Testis (tissue), 5 donors: ENCODE results near the gene EFCAB8. TPM values are rescaled to one million over a fixed set of nuclear protein-coding genes. Genes with fewer than 3 reads are reported as not detected.
A peak's percentile ranks its signal among the peaks of the same experiment; 100 is the strongest.

Experiments used
- DNase-seq: peaks from one replicate; pipeline ENCODE4 v3.0.0-alpha.2; 2019
- H3K27ac ChIP-seq, 2 donors: fragments of 200-600 bp; sonication (generic); one replicate each; pipeline ENCODE4 v1.5.1; 2019
- H3K27me3 ChIP-seq: fragments of 200-600 bp; sonication (generic); one replicate; pipeline ENCODE4 v1.5.1; 2019
- H3K36me3 ChIP-seq: fragments of 200-600 bp; sonication (generic); one replicate; pipeline ENCODE4 v1.5.1; 2017; ENCODE audit warnings: low read depth; ENCODE audit errors: missing control alignments
- H3K4me1 ChIP-seq: fragments of 200-600 bp; sonication (generic); one replicate; pipeline ENCODE4 v1.5.1; 2019
- H3K4me3 ChIP-seq, 2 donors: fragments of 200-600 bp; sonication (generic); one replicate each; pipeline ENCODE4 v1.5.1; 2017 to 2019
- H3K9me3 ChIP-seq: fragments of 200-600 bp; sonication (generic); one replicate; pipeline ENCODE4 v1.5.1; 2017
- CTCF ChIP-seq, 3 experiments: fragments of 450-650 bp in 2 of 3; fragments of 200-600 bp in 1 of 3; sonication (generic) in 1 of 3; IDR thresholded peaks; one replicate each; pipeline ENCODE4 v1.5.1; 2016 to 2019; ENCODE audit warnings: antibody characterized with exemption in 3 of 3, mild to moderate bottlenecking in 2 of 3, moderate library complexity in 1 of 3
- POLR2A ChIP-seq: fragments of 450-650 bp; IDR thresholded peaks from one replicate; pipeline ENCODE4 v1.6.1; 2017; ENCODE audit warnings: antibody characterized with exemption, mild to moderate bottlenecking, moderate library complexity
- WGBS, 2 donors: methylation state at CpG; one replicate each; pipeline ENCODE4 v1.1.5; 2018; 5-methylcytosine and 5-hydroxymethylcytosine counted together
- intact Hi-C: fragments of 100-400 bp; cut with DNase I; formaldehyde crosslinking; loops from one replicate; pipeline ENCODE4 v1.15.1; 2023; ENCODE audit warnings: low total_unique reads
- long read RNA-seq, 2 donors: transcript quantifications; one replicate each; lab custom pipeline, GENCODE V29; 2026
- polyA plus RNA-seq: library from polyadenylated mRNA; stranded (reverse); fragments of 350-450 nt; fragmentation: Illumina TruSeq; extraction: RNeasy Lipid Tissue Mini Kit (QIAGEN cat#74804); gene quantifications from one replicate; pipeline ENCODE4 v1.2.3, GENCODE V29; 2014; ENCODE audit warnings: low read depth, low replicate concordance; ENCODE audit not compliant: insufficient read depth
- total RNA-seq, 2 donors: library from RNA; depleted of rRNA; stranded (reverse); fragments of >200 nt; gene quantifications; one replicate each; pipeline ENCODE4 v1.2.3, GENCODE V29; 2016

EFCAB8 gene
- total RNA-seq (1 to 10 TPM; 4.9 to 9.5 TPM), polyA plus RNA-seq (6.3 TPM)
- long read RNA-seq, donor 1 = 0 reads
- long read RNA-seq, donor 2 = 0 reads

- Histone ChIP-seq H3K9me3 (no peaks in the 10 kb centered on the region), H3K27me3 (no peaks in the 10 kb centered on the region), H3K27ac (no peak within 1 kb of the TSS), H3K4me3 (no peak within 1 kb of the TSS), H3K4me1 (peaks cover 14% of the 10 kb centered on the region), H3K36me3 (no peaks in the 10 kb centered on the region)
- DNase-seq = no peak
- intact Hi-C loops = no loop called here
- TF ChIP-seq POLR2A = no peak
- WGBS, 2 donors = 70 to 76% methylated on average over 8 of the region's 8 CpGs
Measured at GRCh38 chr20:32858701-32859372, at the start of gene EFCAB8. Gene EFCAB8 (plus strand): TSS chr20:32858923. CDS start chr20:32863793, 4,870 bp downstream.

- TF ChIP-seq CTCF (IDR thresholded peaks at IDR 0.05) (no peak), POLR2A (no peak)
- Histone ChIP-seq H3K4me3 (no peak overlapping the region), H3K9me3 (no peaks in the 10 kb centered on the region), H3K36me3 (no peaks in the 10 kb centered on the region), H3K4me1 (peaks cover 24% of the 10 kb centered on the region), H3K27ac (no peak overlapping the region), H3K27me3 (no peaks in the 10 kb centered on the region)
- DNase-seq = no peak
- WGBS, 2 donors = 88 to 93% methylated on average over 4 of the region's 4 CpGs
- intact Hi-C loops = no loop called here
Measured at GRCh38 chr20:32809907-32810306, 48.8 kb upstream of the EFCAB8 start.

GRCh38 chr20:32810941-32811340, 47.8 kb upstream of the EFCAB8 start:
- Histone ChIP-seq H3K27ac (no peak overlapping the region), H3K27me3 (no peaks in the 10 kb centered on the region), H3K4me1 (peaks cover 14% of the 10 kb centered on the region), H3K4me3 (no peak overlapping the region), H3K36me3 (no peaks in the 10 kb centered on the region), H3K9me3 (no peaks in the 10 kb centered on the region)
- 93 to 94% methylated on average over 5 of the region's 5 CpGs for WGBS, 2 donors
- intact Hi-C loops = no loop called here
- TF ChIP-seq CTCF (IDR thresholded peaks at IDR 0.05) (no peak), POLR2A (no peak)
- no peak for DNase-seq

GRCh38 chr20:32811886-32812285, 46.8 kb upstream of the EFCAB8 start:
- Histone ChIP-seq H3K4me3 (no peak overlapping the region), H3K4me1 (peaks cover 6% of the 10 kb centered on the region), H3K9me3 (no peaks in the 10 kb centered on the region), H3K27ac (no peak overlapping the region), H3K27me3 (no peaks in the 10 kb centered on the region), H3K36me3 (no peaks in the 10 kb centered on the region)
- intact Hi-C loops = no loop called here
- TF ChIP-seq POLR2A (no peak), CTCF (IDR thresholded peaks at IDR 0.05) (no peak)
- WGBS, 2 donors = 86 to 95% methylated on average over 6 of the region's 6 CpGs
- DNase-seq = no peak

- WGBS, 2 donors = 1 to 4% methylated on average over 6 to 35 of the region's 58 CpGs
- intact Hi-C loops = no loop called here
- H3K36me3 ChIP-seq = no peaks in the 10 kb centered on the region
- TF ChIP-seq POLR2A (no peak), CTCF (IDR thresholded peaks at IDR 0.05) (no peak)
- H3K27ac ChIP-seq = peak overlapping the region; percentile 92 to 97
- peak overlapping the region; percentile 85 to 87 for H3K4me3 ChIP-seq
- no peaks in the 10 kb centered on the region for H3K27me3 ChIP-seq
- H3K4me1 ChIP-seq = peaks cover 25% of the 10 kb centered on the region
- H3K9me3 ChIP-seq = no peaks in the 10 kb centered on the region
- DNase-seq = peak; percentile 81
Measured at GRCh38 chr20:32819992-32820697, 38.6 kb upstream of the EFCAB8 start.
